ENCODE data around the gene GLIS1. TPM values are rescaled to one million over a fixed set of nuclear protein-coding genes. Genes with fewer than 3 reads are reported as not detected.

Gene GLIS1
- total RNA-seq, 1 experiment from 2014 or later = 0.24 TPM

- no peak for TF ChIP-seq USF1 (CRISPR knock-in tag; IDR thresholded peaks at IDR 0.05)
- no peak for TF ChIP-seq TEAD4 (CRISPR knock-in tag; IDR thresholded peaks at IDR 0.05)
- no peak for TF ChIP-seq AR (CRISPR knock-in tag; IDR thresholded peaks at IDR 0.05)
- no peak for TF ChIP-seq CBFB (CRISPR knock-in tag; IDR thresholded peaks at IDR 0.05; ENCODE audit: low read depth)
Observed at GRCh38 chr1:53467391-53467790, 271.6 kb downstream of the GLIS1 start (continued).

- POLR2A ChIA-PET = interaction anchor here (0.8 kb wide), 1 partner anchor 35 kb away, joined by 3 read pairs; no protein-coding TSS in a partner anchor
- Mint-ChIP-seq H3K27ac (no peak overlapping the region), H3K4me1 (peaks cover 15% of the 10 kb centered on the region), H3K9me3 (no peaks in the 10 kb centered on the region), H3K36me3 (no peaks in the 10 kb centered on the region), H3K4me3 (no peak overlapping the region), H3K27me3 (ENCODE audit: low read depth) (peaks cover 21% of the 10 kb centered on the region)
- CTCF ChIA-PET = interaction anchor here (0.8 to 3.4 kb wide), 10 partner anchors 10 to 269 kb away, joined by 3 to 19 read pairs (median 5); no protein-coding TSS in a partner anchor
- DNase-seq (ENCODE audit: low spot score) = no peak
- ATAC-seq = no peak
- TF ChIP-seq FOXP1 (CRISPR knock-in tag; IDR thresholded peaks at IDR 0.05; ENCODE audit: borderline replicate concordance) = no peak
- no peak for TF ChIP-seq JAZF1 (CRISPR knock-in tag; IDR thresholded peaks at IDR 0.05)
- no peak for TF ChIP-seq NFATC4 (CRISPR knock-in tag; IDR thresholded peaks at IDR 0.05)
- TF ChIP-seq ZNF281 (CRISPR knock-in tag; IDR thresholded peaks at IDR 0.05) = no peak
- TF ChIP-seq E2F1 (CRISPR knock-in tag; IDR thresholded peaks at IDR 0.05) = no peak
- no peak for TF ChIP-seq CTCF (IDR thresholded peaks at IDR 0.05)
- no peak for TF ChIP-seq PREB (CRISPR knock-in tag; IDR thresholded peaks at IDR 0.05; ENCODE audit: borderline replicate concordance)
- no peak for TF ChIP-seq NR3C1 (CRISPR knock-in tag; conservative IDR thresholded peaks at IDR 0.05; ENCODE audit: low read depth)
- no peak for TF ChIP-seq GRHL2 (CRISPR knock-in tag; IDR thresholded peaks at IDR 0.05; ENCODE audit: insufficient replicate concordance, severe bottlenecking)
- no peak for TF ChIP-seq E2F5 (CRISPR knock-in tag; IDR thresholded peaks at IDR 0.05)
Observed at GRCh38 chr1:53465023-53465957, 273.7 kb downstream of the GLIS1 start.
